AG20443 (cell line): ENCODE results near the gene LRPAP1.

Experiments used
- DNase-seq: peaks from one replicate; pipeline ENCODE4 v3.0.0; 2012; ENCODE audit warnings: low spot score, mixed read lengths

The LRPAP1 gene

GRCh38 chr4:3531318-3531878 lies 824 bp downstream of the LRPAP1 start:
- no peak for DNase-seq

- DNase-seq = no peak
These were observed 1.5 kb downstream of the LRPAP1 start for GRCh38 chr4:3530663-3531254.

GRCh38 chr4:3530051-3530450 lies 2.2 kb downstream of the LRPAP1 start:
- no peak for DNase-seq

- DNase-seq = no peak
These were observed 2.9 kb downstream of the LRPAP1 start for GRCh38 chr4:3529363-3529762.

- DNase-seq = no peak
These were observed 4.0 kb downstream of the LRPAP1 start for GRCh38 chr4:3527914-3528876.

GRCh38 chr4:3527101-3527913 lies 4.9 kb downstream of the LRPAP1 start:
- DNase-seq = no peak

- no peak for DNase-seq
These were observed 5.8 kb downstream of the LRPAP1 start for GRCh38 chr4:3526456-3526855.

GRCh38 chr4:3525532-3526430 lies 6.4 kb downstream of the LRPAP1 start:
- no peak for DNase-seq

- DNase-seq = no peak
These were observed 7.3 kb downstream of the LRPAP1 start for GRCh38 chr4:3524920-3525319.

GRCh38 chr4:3524349-3524748 lies 7.9 kb downstream of the LRPAP1 start:
- no peak for DNase-seq

GRCh38 chr4:3523628-3524221 lies 8.5 kb downstream of the LRPAP1 start:
- DNase-seq = no peak

- no peak for DNase-seq
These were observed 9.0 kb downstream of the LRPAP1 start for GRCh38 chr4:3523146-3523627.

GRCh38 chr4:3522651-3523050 lies 9.6 kb downstream of the LRPAP1 start:
- no peak for DNase-seq

- DNase-seq = no peak
These were observed 9.9 kb downstream of the LRPAP1 start for GRCh38 chr4:3522326-3522640.

- no peak for DNase-seq
These were observed 10.4 kb downstream of the LRPAP1 start for GRCh38 chr4:3521621-3522325.

GRCh38 chr4:3520796-3521600 lies 11.2 kb downstream of the LRPAP1 start:
- DNase-seq = no peak

- DNase-seq = no peak
These were observed 11.9 kb downstream of the LRPAP1 start for GRCh38 chr4:3520276-3520675.

- no peak for DNase-seq
These were observed 12.6 kb downstream of the LRPAP1 start for GRCh38 chr4:3519468-3520264.
